ENCODE measurements around the gene LDHA. TPM values are rescaled to one million over a fixed set of nuclear protein-coding genes. Genes with fewer than 3 reads are reported as not detected.

LDHA gene
- total RNA-seq, 1 experiment from 2014 or later, result 1,798 TPM

DNA sequence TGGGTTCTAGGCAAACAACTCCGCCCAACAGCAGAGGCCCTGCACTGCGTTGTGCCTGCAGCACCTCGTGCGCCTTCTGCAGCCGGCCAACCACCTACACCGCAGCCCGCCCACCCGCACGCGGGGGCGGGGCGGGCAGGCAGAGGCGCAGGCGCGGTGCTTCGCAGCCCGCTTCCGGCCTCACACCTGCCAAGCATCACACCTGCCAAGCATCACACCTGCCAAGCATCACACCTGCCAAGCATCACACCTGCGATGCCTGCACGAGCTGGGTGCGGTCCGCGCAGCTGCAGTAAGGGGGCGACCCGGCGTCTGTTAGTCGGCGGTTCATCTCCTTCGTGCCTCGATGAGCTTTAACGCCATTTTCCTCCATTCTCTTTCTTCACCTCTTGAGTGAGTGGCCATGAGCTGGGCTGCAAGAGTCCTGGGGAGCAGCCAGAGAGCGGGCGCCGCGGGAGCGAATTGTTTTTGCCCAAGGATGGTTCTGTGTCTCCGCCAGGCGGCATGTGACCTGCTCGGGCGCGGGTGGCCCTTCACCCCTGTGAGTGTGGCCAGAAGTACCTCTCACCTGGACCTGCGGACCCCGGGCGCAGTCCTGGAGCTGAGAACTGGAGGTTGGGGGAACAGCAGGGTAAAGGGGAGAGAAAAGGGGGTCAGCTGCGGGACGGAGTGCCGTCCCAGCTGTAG, 61.5 kb downstream of the LDHA start, which contains the start of gene LDHAL6A:
LDHAL6A (plus strand) TSS at position 171 of the 687 bp plus-strand sequence. CDS start 825 bp downstream, outside the sequence.
- in situ Hi-C loops (cut with HindIII; ENCODE audit: low pct_unique_long_range_greater_than_20kb, low sequenced_read_pairs), result no loop called here
- DNase-seq (ENCODE audit: low read depth), result no peak

GRCh38 chr11:18457450-18457849, 63.1 kb downstream of the LDHA start:
- DNase-seq (ENCODE audit: low read depth), result peak; percentile 27
- in situ Hi-C loops (cut with HindIII; ENCODE audit: low pct_unique_long_range_greater_than_20kb, low sequenced_read_pairs), result no loop called here

Other genes starting within 250 kb of the LDHA start
- gene MRGPRX4, start 221.7 kb upstream of the LDHA start, total RNA-seq (2014; rRNA removed; shearing (Covaris generic); ENCODE audit: low replicate concordance), result not detected in 2 replicates
- gene SAA4, start 157.8 kb upstream of the LDHA start, total RNA-seq (2014; rRNA removed; shearing (Covaris generic); ENCODE audit: low replicate concordance), result not detected in 2 replicates
- gene SAA2, start 145.9 kb upstream of the LDHA start, total RNA-seq (2014; rRNA removed; shearing (Covaris generic); ENCODE audit: low replicate concordance), result not detected in 2 replicates
- gene SAA1, start 128.3 kb upstream of the LDHA start, total RNA-seq (2014; rRNA removed; shearing (Covaris generic); ENCODE audit: low replicate concordance), result 0.67 and 4.8 TPM in 2 replicates
- 28.4 and 35.4 TPM in 2 replicates for gene HPS5, start 72.4 kb upstream of the LDHA start, total RNA-seq (2014; rRNA removed; shearing (Covaris generic); ENCODE audit: low replicate concordance)
- 73.3 and 76.1 TPM in 2 replicates for gene GTF2H1, start 72.0 kb upstream of the LDHA start, total RNA-seq (2014; rRNA removed; shearing (Covaris generic); ENCODE audit: low replicate concordance)
- 17.3 and 17.4 TPM in 2 replicates for gene LDHC, start 17.8 kb downstream of the LDHA start, total RNA-seq (2014; rRNA removed; shearing (Covaris generic); ENCODE audit: low replicate concordance)
- gene LDHAL6A, start 61.3 kb downstream of the LDHA start, total RNA-seq (2014; rRNA removed; shearing (Covaris generic); ENCODE audit: low replicate concordance), result not detected in 2 replicates
- 82.8 and 117 TPM in 2 replicates for gene TSG101, start 132.4 kb downstream of the LDHA start, total RNA-seq (2014; rRNA removed; shearing (Covaris generic); ENCODE audit: low replicate concordance)
- 23.8 and 24.9 TPM in 2 replicates for gene UEVLD, start 194.2 kb downstream of the LDHA start, total RNA-seq (2014; rRNA removed; shearing (Covaris generic); ENCODE audit: low replicate concordance)
- gene MISFA, start 205.2 kb downstream of the LDHA start, total RNA-seq (2014; rRNA removed; shearing (Covaris generic); ENCODE audit: low replicate concordance), result not detected in 2 replicates
- gene SPTY2D1, start 239.8 kb downstream of the LDHA start, total RNA-seq (2014; rRNA removed; shearing (Covaris generic); ENCODE audit: low replicate concordance), result 15.3 and 17.3 TPM in 2 replicates

Measured in Caki2 (cell line).